Epithelial cell of proximal tubule (primary cell): ENCODE data around the gene EMD. TPM values are rescaled to one million over a fixed set of nuclear protein-coding genes. Genes with fewer than 3 reads are reported as not detected.
"Not testable (repeated sequence)": the region's sequence is repeated elsewhere in the genome, so short reads cannot be mapped to it uniquely, and the experiment has no call there.

Experiments
- DNase-seq: peaks from one replicate; pipeline ENCODE4 v3.0.0-alpha.2; 2011; ENCODE audit warnings: low read depth
- H3K4me3 ChIP-seq: 2 replicates; pipeline ENCODE4 v1.5.1; 2011; ENCODE audit warnings: low read depth, mild to moderate bottlenecking, low read length
- total RNA-seq: library from RNA; depleted of rRNA; stranded (reverse); fragments of >200 nt; gene quantifications from 2 replicates; pipeline ENCODE4 v1.2.3, GENCODE V29; 2015
- TF ChIP-seq, protein P1 (sequence below): conservative IDR thresholded peaks from 2 replicates; pipeline ENCODE4 v1.5.1; 2012; ENCODE audit warnings: low read depth, mild to moderate bottlenecking, low read length

EMD gene
- total RNA-seq, 1 donor from 2014 or later, result 50.7 TPM

DNA sequence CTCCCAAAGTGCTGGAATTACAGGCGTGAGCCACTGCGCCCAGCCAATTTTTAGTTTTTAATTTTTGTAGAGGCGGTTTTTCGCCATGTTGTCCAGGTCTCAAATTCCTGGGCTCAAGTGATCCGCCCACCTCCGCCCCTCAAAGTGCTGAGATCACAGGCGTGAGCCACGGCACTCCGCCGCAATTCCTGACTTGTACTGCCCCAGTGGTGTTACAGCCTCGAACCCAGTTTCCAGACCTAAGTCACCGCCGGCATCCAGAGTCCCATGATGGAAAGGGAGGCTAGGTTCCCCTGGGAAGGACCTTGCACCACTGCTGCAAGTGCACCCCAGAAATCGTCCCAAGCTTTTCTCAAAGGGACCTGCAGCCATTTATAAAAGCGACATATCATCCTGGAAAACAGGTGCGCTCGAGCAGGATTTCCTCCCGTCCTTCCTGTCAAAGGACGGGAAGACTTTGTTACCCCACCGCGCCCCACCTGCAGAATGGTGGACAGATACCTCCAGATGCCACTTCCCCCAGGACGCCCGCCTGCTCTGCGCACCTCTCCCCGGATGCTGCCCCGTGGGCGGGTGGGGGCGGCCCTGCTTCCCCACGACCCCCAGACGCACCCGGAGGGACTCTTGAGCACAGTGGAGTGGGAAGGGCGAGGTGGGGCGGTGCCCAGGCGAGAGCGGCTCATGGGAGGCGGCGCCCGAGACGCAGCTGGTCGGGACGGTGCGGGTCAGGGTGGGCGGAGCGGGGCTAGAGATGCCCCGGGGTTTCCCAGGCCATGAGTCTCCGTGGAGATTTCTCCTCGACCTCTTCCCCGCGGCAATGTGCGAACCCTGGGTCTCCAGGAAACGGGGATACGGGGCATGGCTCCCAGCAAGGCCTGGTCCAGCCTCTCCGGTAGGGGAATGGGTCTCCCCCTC, 18.1 kb downstream of the EMD start:
- TF ChIP-seq, protein P1, sequence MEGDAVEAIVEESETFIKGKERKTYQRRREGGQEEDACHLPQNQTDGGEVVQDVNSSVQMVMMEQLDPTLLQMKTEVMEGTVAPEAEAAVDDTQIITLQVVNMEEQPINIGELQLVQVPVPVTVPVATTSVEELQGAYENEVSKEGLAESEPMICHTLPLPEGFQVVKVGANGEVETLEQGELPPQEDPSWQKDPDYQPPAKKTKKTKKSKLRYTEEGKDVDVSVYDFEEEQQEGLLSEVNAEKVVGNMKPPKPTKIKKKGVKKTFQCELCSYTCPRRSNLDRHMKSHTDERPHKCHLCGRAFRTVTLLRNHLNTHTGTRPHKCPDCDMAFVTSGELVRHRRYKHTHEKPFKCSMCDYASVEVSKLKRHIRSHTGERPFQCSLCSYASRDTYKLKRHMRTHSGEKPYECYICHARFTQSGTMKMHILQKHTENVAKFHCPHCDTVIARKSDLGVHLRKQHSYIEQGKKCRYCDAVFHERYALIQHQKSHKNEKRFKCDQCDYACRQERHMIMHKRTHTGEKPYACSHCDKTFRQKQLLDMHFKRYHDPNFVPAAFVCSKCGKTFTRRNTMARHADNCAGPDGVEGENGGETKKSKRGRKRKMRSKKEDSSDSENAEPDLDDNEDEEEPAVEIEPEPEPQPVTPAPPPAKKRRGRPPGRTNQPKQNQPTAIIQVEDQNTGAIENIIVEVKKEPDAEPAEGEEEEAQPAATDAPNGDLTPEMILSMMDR, result no peak
- no peak for DNase-seq
- H3K4me3 ChIP-seq, result peak overlapping the region; percentile 84

DNA sequence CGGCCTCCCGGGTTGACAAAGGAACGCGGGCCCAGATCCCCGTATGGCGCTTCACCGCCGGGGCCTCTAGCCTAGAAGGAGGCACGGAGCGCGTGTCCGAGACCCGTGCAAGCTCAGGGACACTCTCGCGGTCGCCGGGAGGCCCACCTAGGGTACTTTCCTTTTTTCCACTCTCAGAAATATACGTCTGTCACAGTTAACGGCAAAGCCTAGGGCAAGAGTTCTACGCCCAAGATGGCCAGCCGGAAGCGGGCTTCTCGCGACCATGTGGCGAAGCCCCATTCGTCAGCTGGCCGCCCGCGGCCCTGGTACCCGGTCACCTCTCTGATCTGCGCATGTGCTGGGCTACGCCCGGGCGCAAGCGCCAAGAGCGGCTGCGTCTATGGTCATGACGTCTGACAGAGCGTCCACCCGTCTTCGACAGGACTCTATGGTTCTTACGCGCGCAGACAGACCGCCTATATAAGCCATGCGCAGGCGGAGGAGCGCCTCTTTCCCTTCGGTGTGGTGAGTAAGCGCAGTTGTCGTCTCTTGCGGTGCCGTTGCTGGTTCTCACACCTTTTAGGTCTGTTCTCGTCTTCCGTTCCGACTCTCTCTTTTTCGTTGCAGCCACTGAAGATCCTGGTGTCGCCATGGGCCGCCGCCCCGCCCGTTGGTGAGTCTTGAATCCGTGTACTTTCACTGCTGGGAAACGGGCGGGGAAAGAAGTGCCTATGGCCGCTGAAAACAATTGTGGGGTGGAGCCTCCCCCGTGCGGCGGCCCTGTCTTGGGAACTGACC, 19.0 kb downstream of the EMD start, which contains the start of gene RPL10:
TSS of gene RPL10 (plus strand) at position 490 of the 780 bp plus-strand sequence. CDS start at position 633, 143 bp downstream.
- peak within 1 kb of the TSS; percentile 84 for H3K4me3 ChIP-seq
- TF ChIP-seq, protein P1, result no peak
- no peak for DNase-seq

DNA sequence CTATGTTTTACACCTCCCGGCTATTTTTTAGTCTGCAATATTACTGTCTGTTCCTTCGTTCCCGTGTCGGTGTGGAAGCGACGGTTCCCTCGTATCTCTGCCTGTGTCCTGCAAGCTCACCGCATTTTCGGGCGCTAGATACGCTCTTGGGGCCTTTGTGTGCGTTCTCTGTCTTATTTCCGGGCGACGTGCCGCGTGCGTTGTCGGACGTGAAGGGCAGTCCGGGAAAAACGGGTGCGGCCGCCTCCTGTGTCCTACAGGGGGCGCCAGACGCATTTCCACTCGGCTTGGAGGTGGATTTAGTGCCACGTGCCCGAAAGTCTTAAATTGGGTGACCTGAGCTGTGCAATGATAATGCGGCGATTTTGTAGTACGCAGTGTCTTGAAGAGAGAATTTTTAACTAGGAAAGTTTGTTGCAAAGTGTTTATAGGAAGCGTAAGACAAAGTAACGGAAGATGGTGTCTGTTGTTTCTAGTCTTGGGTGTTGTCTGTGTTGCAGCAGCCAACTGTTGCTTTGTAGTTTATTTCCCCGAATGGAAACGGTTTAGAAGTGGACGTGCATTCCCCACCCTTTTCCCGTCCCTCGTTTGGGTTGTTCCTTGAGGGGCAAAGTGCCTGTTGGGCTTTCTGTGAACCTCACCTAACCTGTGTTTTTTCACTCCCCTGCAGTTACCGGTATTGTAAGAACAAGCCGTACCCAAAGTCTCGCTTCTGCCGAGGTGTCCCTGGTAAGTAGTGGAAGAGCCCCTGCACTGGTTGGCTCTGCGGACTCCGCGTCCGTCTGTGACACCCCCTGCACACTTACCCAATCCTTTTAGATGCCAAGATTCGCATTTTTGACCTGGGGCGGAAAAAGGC, 19.8 kb downstream of the EMD start:
- TF ChIP-seq, protein P1, result peak; percentile 71
- no peak for DNase-seq
- peak overlapping the region; percentile 84 for H3K4me3 ChIP-seq

DNA sequence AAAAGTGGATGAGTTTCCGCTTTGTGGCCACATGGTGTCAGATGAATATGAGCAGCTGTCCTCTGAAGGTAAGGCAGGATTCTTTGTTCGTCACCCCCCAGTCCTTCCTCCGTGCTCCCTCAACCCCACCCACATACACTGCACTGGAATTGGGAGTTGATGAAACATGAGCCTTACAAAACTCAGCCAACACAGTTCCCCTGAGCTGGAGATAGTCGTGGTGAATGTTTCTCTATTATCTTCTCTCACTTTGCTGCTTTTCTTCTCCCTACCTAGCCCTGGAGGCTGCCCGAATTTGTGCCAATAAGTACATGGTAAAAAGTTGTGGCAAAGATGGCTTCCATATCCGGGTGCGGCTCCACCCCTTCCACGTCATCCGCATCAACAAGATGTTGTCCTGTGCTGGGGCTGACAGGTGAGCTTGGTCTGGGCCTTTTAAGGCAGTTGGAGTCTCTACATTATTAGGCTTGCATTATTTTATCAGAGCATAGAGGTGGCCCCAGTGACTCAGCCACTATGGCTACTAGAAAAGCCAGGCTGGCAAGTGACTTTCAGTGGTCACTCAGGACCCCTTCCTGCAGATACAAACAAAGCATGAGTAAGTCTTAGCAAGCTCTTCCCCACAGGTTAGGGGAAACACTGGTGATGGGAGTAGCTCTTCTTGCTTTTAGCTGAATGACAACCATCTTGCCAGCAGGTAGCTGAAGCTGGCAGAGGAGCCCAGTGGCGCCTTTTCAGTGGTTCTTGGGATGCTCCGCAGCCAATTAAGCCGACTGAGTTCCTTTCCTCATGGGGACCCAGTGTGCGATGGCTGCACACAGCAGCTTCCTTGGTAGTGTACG, 20.7 kb downstream of the EMD start:
- no peak for DNase-seq
- peak overlapping the region; percentile 84 for H3K4me3 ChIP-seq
- TF ChIP-seq, protein P1, result no peak

DNA sequence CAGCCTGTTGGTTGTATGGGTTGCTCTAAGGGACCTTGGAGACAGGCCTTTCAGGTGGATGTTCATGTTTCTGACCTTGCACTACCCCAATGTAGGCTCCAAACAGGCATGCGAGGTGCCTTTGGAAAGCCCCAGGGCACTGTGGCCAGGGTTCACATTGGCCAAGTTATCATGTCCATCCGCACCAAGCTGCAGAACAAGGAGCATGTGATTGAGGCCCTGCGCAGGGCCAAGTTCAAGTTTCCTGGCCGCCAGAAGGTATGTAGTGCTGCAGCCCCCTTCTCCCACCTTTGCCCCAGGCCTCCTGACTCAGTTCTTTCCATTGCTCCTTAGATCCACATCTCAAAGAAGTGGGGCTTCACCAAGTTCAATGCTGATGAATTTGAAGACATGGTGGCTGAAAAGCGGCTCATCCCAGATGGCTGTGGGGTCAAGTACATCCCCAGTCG, 21.3 kb downstream of the EMD start:
- DNase-seq, result not testable (repeated sequence)
- peak overlapping the region; percentile 84 for H3K4me3 ChIP-seq

DNA sequence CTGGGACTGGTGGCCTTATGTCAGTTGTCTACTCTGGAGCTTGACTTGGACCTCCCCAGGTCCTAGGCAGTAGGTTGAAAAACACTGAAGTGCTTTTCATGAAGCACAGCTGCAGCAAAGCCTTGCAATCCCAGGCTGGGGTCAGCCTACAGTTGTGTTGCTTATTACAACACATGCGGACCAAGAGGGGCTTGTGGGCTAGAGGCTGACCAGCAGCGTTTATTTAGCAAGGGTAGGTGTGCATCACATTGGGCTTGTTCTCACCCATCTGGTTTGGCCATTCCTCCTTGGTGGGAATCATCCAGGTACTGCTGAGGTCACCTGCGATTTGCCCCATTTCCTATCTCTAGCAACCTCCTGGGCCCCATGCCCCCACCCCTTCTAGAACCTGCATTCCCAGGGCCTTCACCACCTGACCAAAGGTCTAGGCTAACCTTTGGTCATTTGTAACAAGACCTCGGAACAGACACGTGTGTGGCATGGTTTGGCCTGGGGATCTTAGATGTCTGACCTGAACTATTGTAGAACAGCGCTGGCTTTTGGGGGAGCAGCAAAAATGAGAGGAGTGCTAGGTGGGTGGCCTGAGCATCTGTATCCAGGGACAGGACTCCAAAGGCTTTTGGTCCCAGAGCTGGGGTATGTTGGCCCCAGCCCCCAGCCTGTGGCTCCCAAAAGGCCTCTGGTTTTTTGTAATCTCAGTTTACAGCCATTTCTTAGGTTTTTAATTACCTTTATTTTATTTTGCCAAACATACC, 22.1 kb downstream of the EMD start:
- DNase-seq, result no peak
- H3K4me3 ChIP-seq, result no peak overlapping the region
- TF ChIP-seq, protein P1, result no peak
